ENCODE results near the gene ABHD12.

GRCh38 chr20:25338112-25339023 is 52.3 kb downstream of the ABHD12 start:
- TF ChIP-seq CTCF (IDR thresholded peaks at IDR 0.05) (no peak), EZH2 (IDR thresholded peaks at IDR 0.05; ENCODE audit: borderline replicate concordance, insufficient read depth, low read depth, low read length, poor library complexity, severe bottlenecking) (no peak)
